Measurements from ENCODE around the gene ELMO1.

ELMO1 gene

GRCh38 chr7:36944838-36945237, 503.8 kb downstream of the ELMO1 start:
- no peak for DNase-seq (ENCODE audit: low spot score)

GRCh38 chr7:36943591-36944435, 504.9 kb downstream of the ELMO1 start:
- no peak for DNase-seq (ENCODE audit: low spot score)

GRCh38 chr7:36942955-36943354, 505.7 kb downstream of the ELMO1 start:
- no peak for DNase-seq (ENCODE audit: low spot score)

- DNase-seq (ENCODE audit: low spot score) = no peak
These were observed 506.1 kb downstream of the ELMO1 start for GRCh38 chr7:36942541-36942940.

- peak; percentile 12 for DNase-seq (ENCODE audit: low spot score)
These were observed 506.6 kb downstream of the ELMO1 start for GRCh38 chr7:36942025-36942424.

GRCh38 chr7:36941359-36941758, 507.3 kb downstream of the ELMO1 start:
- DNase-seq (ENCODE audit: low spot score) = no peak

- no peak for DNase-seq (ENCODE audit: low spot score)
These were observed 508.8 kb downstream of the ELMO1 start for GRCh38 chr7:36939816-36940215.

- no peak for DNase-seq (ENCODE audit: low spot score)
These were observed 510.7 kb downstream of the ELMO1 start for GRCh38 chr7:36937754-36938563.

GRCh38 chr7:36931892-36932291, 516.8 kb downstream of the ELMO1 start:
- DNase-seq (ENCODE audit: low spot score) = no peak

- no peak for DNase-seq (ENCODE audit: low spot score)
These were observed 518.9 kb downstream of the ELMO1 start for GRCh38 chr7:36929791-36930190.

- DNase-seq (ENCODE audit: low spot score) = no peak
These were observed 519.9 kb downstream of the ELMO1 start for GRCh38 chr7:36928718-36929117.

GRCh38 chr7:36928311-36928710, 520.4 kb downstream of the ELMO1 start:
- no peak for DNase-seq (ENCODE audit: low spot score)

- no peak for DNase-seq (ENCODE audit: low spot score)
These were observed 523.0 kb downstream of the ELMO1 start for GRCh38 chr7:36925691-36926090.

GRCh38 chr7:36925207-36925606, 523.5 kb downstream of the ELMO1 start:
- no peak for DNase-seq (ENCODE audit: low spot score)

GRCh38 chr7:36923943-36924436, 524.7 kb downstream of the ELMO1 start:
- no peak for DNase-seq (ENCODE audit: low spot score)

- DNase-seq (ENCODE audit: low spot score) = no peak
These were observed 525.5 kb downstream of the ELMO1 start for GRCh38 chr7:36923185-36923584.

- DNase-seq (ENCODE audit: low spot score) = no peak
These were observed 528.2 kb downstream of the ELMO1 start for GRCh38 chr7:36920433-36920832.

GRCh38 chr7:36919738-36920137, 528.9 kb downstream of the ELMO1 start:
- DNase-seq (ENCODE audit: low spot score) = no peak

GRCh38 chr7:36918591-36918990, 530.1 kb downstream of the ELMO1 start:
- no peak for DNase-seq (ENCODE audit: low spot score)

GRCh38 chr7:36916619-36917018, 532.0 kb downstream of the ELMO1 start:
- DNase-seq (ENCODE audit: low spot score) = no peak

- DNase-seq (ENCODE audit: low spot score) = no peak
These were observed 532.5 kb downstream of the ELMO1 start for GRCh38 chr7:36916116-36916515.

GRCh38 chr7:36911788-36912187, 536.9 kb downstream of the ELMO1 start:
- no peak for DNase-seq (ENCODE audit: low spot score)

- no peak for DNase-seq (ENCODE audit: low spot score)
These were observed 537.8 kb downstream of the ELMO1 start for GRCh38 chr7:36910859-36911258.
